GM21786 (cell line): ENCODE data around the gene KRT7.

Experiments used
- ATAC-seq: cut with Tn5 transposase; IDR thresholded peaks from one replicate; pipeline ENCODE4 v1.9.1; 2021; ENCODE audit not compliant: unreplicated experiment

The KRT7 gene

DNA sequence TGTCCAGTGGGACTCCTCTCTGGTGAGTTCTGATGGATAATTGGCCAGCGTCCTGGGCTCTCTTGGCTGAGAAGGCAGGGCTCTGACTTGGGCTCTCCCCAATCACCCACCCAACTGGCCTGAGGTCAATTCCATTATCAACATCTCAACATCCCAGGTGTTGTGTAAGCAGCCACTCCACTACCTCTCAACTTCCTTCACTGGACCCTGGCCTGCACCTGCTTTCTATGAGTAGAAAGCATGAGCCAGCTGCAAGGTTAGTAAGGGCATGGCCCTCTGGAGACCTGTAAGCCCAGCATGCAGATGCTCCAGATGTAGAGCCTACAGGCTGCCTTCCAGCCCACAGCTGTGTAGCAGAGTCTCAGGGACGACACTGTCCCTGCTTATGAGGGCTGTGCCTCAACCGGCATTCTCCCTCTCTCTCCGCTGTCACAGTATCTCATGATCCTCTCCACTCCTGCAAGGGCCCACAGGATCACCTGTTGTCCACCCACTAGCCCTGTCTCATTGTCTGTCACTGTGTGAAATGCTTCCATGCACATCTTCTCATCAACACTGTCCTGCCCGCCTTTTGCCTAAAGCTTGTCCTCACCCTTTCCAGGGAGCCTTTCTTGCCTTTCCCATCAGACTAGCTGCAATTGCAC, 63.7 kb downstream of the KRT7 start:
- no peak for ATAC-seq
